ENCODE measurements around the gene ASGR1.

DNA sequence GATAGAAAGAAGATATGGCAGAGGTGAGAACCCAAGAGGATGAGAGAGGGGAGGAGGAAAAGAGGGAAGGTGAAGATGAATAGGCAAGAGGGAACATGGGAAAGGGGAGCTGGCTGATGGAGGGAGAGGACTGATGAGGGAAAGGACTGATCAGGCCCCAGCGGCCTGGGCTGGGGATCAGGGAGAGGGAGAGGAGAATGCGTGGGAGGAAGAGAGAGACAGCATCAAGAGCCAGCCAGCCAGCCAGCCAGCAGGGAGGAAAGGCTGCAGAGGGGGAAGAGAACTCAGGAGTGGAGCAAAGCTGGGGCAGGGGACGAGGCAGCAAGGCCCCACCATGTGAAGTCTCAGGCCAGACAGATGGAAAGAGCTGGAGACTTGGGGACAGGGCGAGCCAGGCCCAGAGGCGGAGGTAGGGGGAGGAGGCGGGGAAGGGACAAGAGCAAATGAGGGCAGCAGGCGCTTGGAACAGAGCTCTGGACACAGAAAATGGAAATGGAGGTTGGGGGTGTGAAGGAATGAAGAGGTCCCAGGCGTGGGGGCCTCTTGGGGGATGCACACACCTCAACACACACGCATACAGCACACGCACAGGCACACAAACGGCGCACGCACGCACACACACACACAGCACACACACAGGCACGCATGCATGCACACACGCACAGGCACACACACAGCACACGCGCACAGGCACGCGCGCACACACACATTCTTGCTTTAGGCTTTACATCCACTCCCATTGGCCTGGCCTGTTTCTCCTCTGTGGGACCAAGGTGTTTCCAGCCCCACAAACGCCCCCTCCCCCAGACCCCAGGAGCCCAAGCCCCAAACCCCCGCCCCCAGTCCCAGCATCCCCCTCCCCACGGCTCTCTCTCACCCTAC is 28.2 kb upstream of the ASGR1 start:
- no peak for TF ChIP-seq EZH2 (IDR thresholded peaks at IDR 0.05; ENCODE audit: insufficient read depth, poor library complexity, severe bottlenecking)
- TF ChIP-seq EZH2phosphoT487 (IDR thresholded peaks at IDR 0.05; ENCODE audit: insufficient read depth, low read depth), result no peak
